ENCODE measurements around the gene AOPEP. TPM values are rescaled to one million over a fixed set of nuclear protein-coding genes. Genes with fewer than 3 reads are reported as not detected.
A peak's percentile ranks its signal among the peaks of the same experiment; 100 is the strongest.

Gene AOPEP
- total and polyA plus RNA-seq, 2 donors (not counting 3 experiments of a cell fraction or from before 2014, with no cell fraction given): 20.2 to 41.6 TPM

- no peak overlapping the region for H3K27ac ChIP-seq (ENCODE audit: insufficient read depth, low read depth, low read length)
- H2AFZ ChIP-seq (ENCODE audit: low read depth, low read length): no peak overlapping the region
- peak in 1 of 2 donors; percentile 9 for TF ChIP-seq CTCF (IDR thresholded peaks at IDR 0.05; ENCODE audit: extremely low read depth in 1 of 2, insufficient read depth in 1 of 2, low read depth in 1 of 2, low read length in 2 of 2)
- no peak for TF ChIP-seq EZH2 (IDR thresholded peaks at IDR 0.05; ENCODE audit: borderline replicate concordance, low read depth, low read length, severe bottlenecking)
- BruUV-seq (replicated peaks): no TSS peak
- ChIA-PET CTCF (interaction anchor here (1.0 to 13.7 kb wide), 8 partner anchors 8 to 455 kb away, joined by 3 to 707 read pairs (median 26); no protein-coding TSS in a partner anchor), POLR2A (no interaction called here)
- DNase-seq (ENCODE audit: low read depth, low spot score) (no peak), FAIRE-seq (no peak)
- no peaks in the 10 kb centered on the region for H3K4me1 ChIP-seq (ENCODE audit: control insufficient read depth, extremely low read depth, insufficient read depth, low read length)
- H3K79me2 ChIP-seq (ENCODE audit: control insufficient read depth, insufficient read depth, low read length): no peaks in the 10 kb centered on the region
- H3K9ac ChIP-seq (replicated peaks; ENCODE audit: extremely low read depth, insufficient read depth, low read length): no peak overlapping the region
- H3K36me3 ChIP-seq (ENCODE audit: control insufficient read depth in 2 of 2, extremely low read depth in 1 of 2, insufficient read depth in 2 of 2, low read length in 2 of 2): no peaks in the 10 kb centered on the region
- intact Hi-C loops (cut with micrococcal nuclease): loop anchor here (1.0 kb wide), 1 partner anchor 29 kb away; no protein-coding TSS in a partner anchor
- no peak overlapping the region for H3K4me2 ChIP-seq (ENCODE audit: insufficient read depth, low read length)
- no peaks in the 10 kb centered on the region for H3K9me3 ChIP-seq (replicated peaks; ENCODE audit: control insufficient read depth, insufficient read depth, low read length)
- H3K27me3 ChIP-seq (ENCODE audit: control insufficient read depth in 2 of 2, insufficient read depth in 2 of 2, low read length in 2 of 2): no peaks in the 10 kb centered on the region
- no peak overlapping the region for H3K4me3 ChIP-seq (replicated peaks in 1 of 3; ENCODE audit: insufficient read depth in 1 of 3, low read depth in 1 of 3, low read length in 3 of 3)
- no peaks in the 10 kb centered on the region for H3K9me1 ChIP-seq (replicated peaks; ENCODE audit: control insufficient read depth, extremely low read depth, insufficient read depth, low read length)
- dilution Hi-C loops (cut with MboI; ENCODE audit: extremely low pct_ligation_motif_present, low sequenced_read_pairs): loop anchor here (25.0 kb wide), 1 partner anchor 462 kb away; no protein-coding TSS in a partner anchor
- no peaks in the 10 kb centered on the region for H4K20me1 ChIP-seq (replicated peaks; ENCODE audit: control insufficient read depth, extremely low read depth, insufficient read depth, low read length)
These were observed 398.3 kb downstream of the AOPEP start for GRCh38 chr9:95124582-95125367.

GRCh38 chr9:95125652-95126051 is 399.2 kb downstream of the AOPEP start:
- no peaks in the 10 kb centered on the region for H3K4me1 ChIP-seq (ENCODE audit: control insufficient read depth, extremely low read depth, insufficient read depth, low read length)
- no peak for FAIRE-seq
- no peak overlapping the region for H3K27ac ChIP-seq (ENCODE audit: insufficient read depth, low read depth, low read length)

More at GRCh38 chr9:95125652-95126051, 399.2 kb downstream of the AOPEP start:
- CTCF ChIA-PET: interaction anchor here (1.0 to 13.7 kb wide), 10 partner anchors 8 to 456 kb away, joined by 3 to 707 read pairs (median 6); no protein-coding TSS in a partner anchor
- POLR2A ChIA-PET: no interaction called here
- TF ChIP-seq CTCF (IDR thresholded peaks at IDR 0.05; ENCODE audit: extremely low read depth in 1 of 2, insufficient read depth in 1 of 2, low read depth in 1 of 2, low read length in 2 of 2) (no peak), JUN (IDR thresholded peaks at IDR 0.05; ENCODE audit: borderline replicate concordance, insufficient read depth, insufficient read length, low read depth) (no peak), FOS (IDR thresholded peaks at IDR 0.05; ENCODE audit: borderline replicate concordance, insufficient read depth, low read length) (no peak), GATA2 (IDR thresholded peaks at IDR 0.05; ENCODE audit: insufficient read depth, insufficient read length, low read depth, low read length) (no peak)
- Histone ChIP-seq H2AFZ (ENCODE audit: low read depth, low read length) (no peak overlapping the region), H3K9me3 (replicated peaks; ENCODE audit: control insufficient read depth, insufficient read depth, low read length) (no peaks in the 10 kb centered on the region), H3K9ac (replicated peaks; ENCODE audit: extremely low read depth, insufficient read depth, low read length) (no peak overlapping the region), H3K36me3 (ENCODE audit: control insufficient read depth in 2 of 2, extremely low read depth in 1 of 2, insufficient read depth in 2 of 2, low read length in 2 of 2) (no peaks in the 10 kb centered on the region), H3K4me2 (ENCODE audit: insufficient read depth, low read length) (no peak overlapping the region), H3K4me3 (replicated peaks in 1 of 3; ENCODE audit: insufficient read depth in 1 of 3, low read depth in 1 of 3, low read length in 3 of 3) (no peak overlapping the region), H3K27me3 (ENCODE audit: control insufficient read depth in 2 of 2, insufficient read depth in 2 of 2, low read length in 2 of 2) (no peaks in the 10 kb centered on the region), H3K79me2 (ENCODE audit: control insufficient read depth, insufficient read depth, low read length) (no peaks in the 10 kb centered on the region), H4K20me1 (replicated peaks; ENCODE audit: control insufficient read depth, extremely low read depth, insufficient read depth, low read length) (no peaks in the 10 kb centered on the region), H3K9me1 (replicated peaks; ENCODE audit: control insufficient read depth, extremely low read depth, insufficient read depth, low read length) (no peaks in the 10 kb centered on the region)
- no peak for DNase-seq (ENCODE audit: low read depth, low spot score)
- no TSS peak for BruUV-seq (replicated peaks)
- dilution Hi-C loops (cut with MboI; ENCODE audit: extremely low pct_ligation_motif_present, low sequenced_read_pairs) (loop anchor here (25.0 kb wide), 1 partner anchor 463 kb away; no protein-coding TSS in a partner anchor), intact Hi-C loops (cut with micrococcal nuclease) (loop anchor here (1.0 to 2.0 kb wide), 2 partner anchors 30 to 119 kb away; no protein-coding TSS in a partner anchor)

All from endothelial cell of umbilical vein (primary cell).